PC-9 (cell line): Measurements from ENCODE around the gene NAT10.

ENCODE experiments used
- CTCF ChIP-seq: fragments of 200-600 bp; sonication (generic); conservative IDR thresholded peaks from 2 replicates; pipeline ENCODE4 v1.6.1; 2017; ENCODE audit warnings: mixed run types, antibody characterized with exemption, mild to moderate bottlenecking, moderate library complexity
- EZH2 ChIP-seq: fragments of 200-600 bp; sonication (generic); IDR thresholded peaks from 2 replicates; pipeline ENCODE4 v1.8.0; 2017; ENCODE audit warnings: antibody characterized with exemption, low read depth

GRCh38 chr11:34072832-34073231, 32.6 kb upstream of the NAT10 start:
- TF ChIP-seq CTCF (no peak), EZH2 (no peak)
